GM12891 (cell line): Measurements from ENCODE around the gene MYL10.

Experiments
- PAX5 ChIP-seq: IDR thresholded peaks from 2 replicates; pipeline ENCODE4 v1.6.1; 2011; ENCODE audit warnings: low read length, moderate library complexity, mild to moderate bottlenecking; ENCODE audit not compliant: insufficient read depth, severe bottlenecking
- POLR2A ChIP-seq: IDR thresholded peaks from 2 replicates; pipeline ENCODE4 v1.6.1; 2011; ENCODE audit warnings: low read depth, low read length, control low read depth
- POLR2AphosphoS5 ChIP-seq: IDR thresholded peaks from 2 replicates; pipeline ENCODE4 v1.6.1; 2011; ENCODE audit warnings: low read depth, low read length, control low read depth
- POU2F2 ChIP-seq: IDR thresholded peaks from 2 replicates; pipeline ENCODE4 v1.6.1; 2011; ENCODE audit warnings: low read depth, mild to moderate bottlenecking, control low read depth, low read length, moderate library complexity
- SPI1 ChIP-seq: IDR thresholded peaks from 2 replicates; pipeline ENCODE4 v1.6.1; 2011; ENCODE audit warnings: low read depth, low read length, control low read depth
- TAF1 ChIP-seq: IDR thresholded peaks from 2 replicates; pipeline ENCODE4 v1.6.1; 2011; ENCODE audit warnings: low read depth, low read length, control low read depth

DNA sequence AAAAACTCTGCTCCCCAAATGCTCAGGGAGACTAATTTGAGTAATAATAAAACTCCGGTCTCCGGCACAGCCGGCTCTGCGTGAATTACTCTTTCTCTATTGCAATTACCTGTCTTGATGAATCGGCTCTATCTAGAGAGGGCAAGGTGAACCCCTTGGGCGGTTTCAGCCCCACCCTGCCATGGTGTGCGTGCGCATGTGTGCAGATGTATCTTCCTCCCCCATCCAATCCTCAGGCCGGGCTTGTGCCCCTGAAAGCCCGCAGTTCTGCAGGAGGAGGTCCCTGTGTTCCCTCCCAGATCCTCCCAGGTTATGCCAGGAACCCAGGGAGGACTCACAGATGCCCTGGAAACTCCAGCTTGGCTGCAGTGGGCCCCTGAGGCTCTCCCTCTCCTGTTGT, 48.3 kb upstream of the MYL10 start:
- TF ChIP-seq POLR2A (no peak), POLR2AphosphoS5 (no peak), POU2F2 (no peak), PAX5 (no peak), TAF1 (no peak), SPI1 (no peak)
